OCI-LY1 (cell line): ENCODE results near the gene LST1.
A peak's percentile ranks its signal among the peaks of the same experiment; 100 is the strongest.

Experiments
- H2AFZ ChIP-seq: fragments of 200-600 bp; sonication (generic), shearing (Covaris generic); 2 replicates; pipeline ENCODE4 v1.6.0; 2014; ENCODE audit warnings: antibody characterized with exemption, mild to moderate bottlenecking, low read length
- H3F3A ChIP-seq: fragments of 200-600 bp; sonication (generic), shearing (Covaris generic); 2 replicates; pipeline ENCODE4 v1.6.0; 2014; ENCODE audit warnings: mild to moderate bottlenecking, antibody characterized with exemption, low read length, moderate library complexity; ENCODE audit not compliant: insufficient read depth
- H3K27ac ChIP-seq: fragments of 200-600 bp; sonication (generic); 2 replicates; pipeline ENCODE4 v1.5.1; 2014; ENCODE audit warnings: low read length, mixed run types, mild to moderate bottlenecking, low read depth; ENCODE audit not compliant: poor library complexity, severe bottlenecking
- H3K27me3 ChIP-seq: fragments of 200-600 bp; sonication (generic); 2 replicates; pipeline ENCODE4 v1.6.0; 2014; ENCODE audit warnings: antibody characterized with exemption, mild to moderate bottlenecking, low read length, moderate library complexity; ENCODE audit not compliant: insufficient read depth
- H3K36me3 ChIP-seq: fragments of 200-600 bp; sonication (generic); 2 replicates; pipeline ENCODE4 v1.6.1; 2014; ENCODE audit warnings: mild to moderate bottlenecking, antibody characterized with exemption, low read length, moderate library complexity, mixed read lengths; ENCODE audit not compliant: insufficient read depth
- H3K4me1 ChIP-seq: fragments of 200-600 bp; sonication (generic); 2 replicates; pipeline ENCODE4 v1.5.1; 2014; ENCODE audit warnings: mild to moderate bottlenecking, low read length, moderate library complexity; ENCODE audit not compliant: insufficient read depth, severe bottlenecking
- H3K4me2 ChIP-seq: fragments of 200-600 bp; sonication (generic), shearing (Covaris generic); 2 replicates; pipeline ENCODE4 v1.6.1; 2014; ENCODE audit warnings: low read length
- H3K4me3 ChIP-seq: fragments of 200-600 bp; sonication (generic); 2 replicates; pipeline ENCODE4 v1.5.1; 2014; ENCODE audit warnings: low read length, low read depth, mild to moderate bottlenecking, mixed read lengths; ENCODE audit not compliant: poor library complexity, severe bottlenecking
- H3K79me2 ChIP-seq: fragments of 200-600 bp; shearing (Covaris generic); 2 replicates; pipeline ENCODE4 v1.6.1; 2016; ENCODE audit warnings: mixed run types, low read length, mixed read lengths; ENCODE audit not compliant: insufficient read depth
- H3K9ac ChIP-seq: fragments of 200-600 bp; sonication (generic), shearing (Covaris generic); 2 replicates; pipeline ENCODE4 v1.6.1; 2014; ENCODE audit warnings: mild to moderate bottlenecking, low read length, mixed read lengths
- H3K9me2 ChIP-seq: fragments of 200-600 bp; sonication (generic), shearing (Covaris generic); 2 replicates; pipeline ENCODE4 v1.6.1; 2014; ENCODE audit warnings: low read depth, mild to moderate bottlenecking, low read length, mixed read lengths
- H3K9me3 ChIP-seq: fragments of 200-600 bp; shearing (Covaris generic); 2 replicates; pipeline ENCODE4 v1.6.1; 2014; ENCODE audit warnings: low read length, mixed read lengths
- H4K20me1 ChIP-seq: fragments of 200-600 bp; sonication (generic), shearing (Covaris generic); 2 replicates; pipeline ENCODE4 v1.6.0; 2016; ENCODE audit warnings: mild to moderate bottlenecking, low read length; ENCODE audit not compliant: insufficient read depth
- CTCF ChIP-seq: fragments of 200-600 bp; sonication (generic), shearing (Covaris generic); IDR thresholded peaks from 2 replicates; pipeline ENCODE4 v1.5.1; 2017; ENCODE audit warnings: mild to moderate bottlenecking, antibody characterized with exemption, low read length, moderate library complexity, mixed read lengths
- EZH2 ChIP-seq: fragments of 200-600 bp; sonication (generic), shearing (Covaris generic); IDR thresholded peaks from 2 replicates; pipeline ENCODE4 v1.8.0; 2017; ENCODE audit warnings: borderline replicate concordance, mixed run types, mild to moderate bottlenecking, antibody characterized with exemption, low read length, moderate library complexity, mixed read lengths

Gene LST1

DNA sequence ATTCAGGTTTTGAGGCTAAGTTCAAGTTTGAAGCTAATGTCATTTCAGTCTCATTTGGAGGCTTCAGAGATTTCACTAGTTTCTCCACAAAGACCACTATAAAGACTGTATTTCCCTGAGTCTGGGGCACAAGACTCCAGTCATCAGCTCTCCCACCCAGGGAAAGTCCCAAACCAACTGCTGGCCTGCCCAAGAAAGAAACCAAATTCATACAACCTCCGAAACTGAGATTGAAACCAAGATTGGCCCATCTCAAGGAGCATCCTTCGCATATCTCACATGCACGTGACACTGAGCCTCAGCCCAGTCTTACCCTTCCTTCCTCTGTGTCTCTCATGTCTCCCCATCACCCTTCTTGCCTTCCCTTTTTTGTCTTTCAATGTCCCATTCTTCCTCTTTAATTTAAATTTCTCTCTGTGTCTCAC, 17.5 kb upstream of the LST1 start:
- Histone ChIP-seq H3K4me2 (0 out of 2 replicates have a peak overlapping the region, but pooled peaks have one; percentile 18), H3K9me2 (no peaks in the 10 kb centered on the region), H4K20me1 (no peaks in the 10 kb centered on the region), H3K27ac (no peak overlapping the region), H3K27me3 (no peaks in the 10 kb centered on the region), H3K4me3 (no peak overlapping the region), H3K4me1 (peaks cover 49% of the 10 kb centered on the region), H3F3A (no peaks in the 10 kb centered on the region), H3K79me2 (no peaks in the 10 kb centered on the region), H3K9ac (no peak overlapping the region), H2AFZ (no peak overlapping the region), H3K9me3 (no peaks in the 10 kb centered on the region), H3K36me3 (no peaks in the 10 kb centered on the region)
- TF ChIP-seq EZH2 (no peak), CTCF (no peak)

- Histone ChIP-seq H3K9me3 (no peaks in the 10 kb centered on the region), H3F3A (no peaks in the 10 kb centered on the region), H3K4me1 (peaks cover 52% of the 10 kb centered on the region), H3K36me3 (no peaks in the 10 kb centered on the region), H3K9me2 (no peaks in the 10 kb centered on the region), H3K4me2 (peak overlapping the region; percentile 10; the same call in 1 of the 2 replicates), H2AFZ (no peak overlapping the region), H3K27ac (no peak overlapping the region), H3K4me3 (no peak overlapping the region), H3K79me2 (no peaks in the 10 kb centered on the region), H3K27me3 (no peaks in the 10 kb centered on the region), H4K20me1 (no peaks in the 10 kb centered on the region), H3K9ac (no peak overlapping the region)
- TF ChIP-seq EZH2 = no peak
- no peak for TF ChIP-seq CTCF
Measured at GRCh38 chr6:31569861-31570536, 16.1 kb upstream of the LST1 start.

DNA sequence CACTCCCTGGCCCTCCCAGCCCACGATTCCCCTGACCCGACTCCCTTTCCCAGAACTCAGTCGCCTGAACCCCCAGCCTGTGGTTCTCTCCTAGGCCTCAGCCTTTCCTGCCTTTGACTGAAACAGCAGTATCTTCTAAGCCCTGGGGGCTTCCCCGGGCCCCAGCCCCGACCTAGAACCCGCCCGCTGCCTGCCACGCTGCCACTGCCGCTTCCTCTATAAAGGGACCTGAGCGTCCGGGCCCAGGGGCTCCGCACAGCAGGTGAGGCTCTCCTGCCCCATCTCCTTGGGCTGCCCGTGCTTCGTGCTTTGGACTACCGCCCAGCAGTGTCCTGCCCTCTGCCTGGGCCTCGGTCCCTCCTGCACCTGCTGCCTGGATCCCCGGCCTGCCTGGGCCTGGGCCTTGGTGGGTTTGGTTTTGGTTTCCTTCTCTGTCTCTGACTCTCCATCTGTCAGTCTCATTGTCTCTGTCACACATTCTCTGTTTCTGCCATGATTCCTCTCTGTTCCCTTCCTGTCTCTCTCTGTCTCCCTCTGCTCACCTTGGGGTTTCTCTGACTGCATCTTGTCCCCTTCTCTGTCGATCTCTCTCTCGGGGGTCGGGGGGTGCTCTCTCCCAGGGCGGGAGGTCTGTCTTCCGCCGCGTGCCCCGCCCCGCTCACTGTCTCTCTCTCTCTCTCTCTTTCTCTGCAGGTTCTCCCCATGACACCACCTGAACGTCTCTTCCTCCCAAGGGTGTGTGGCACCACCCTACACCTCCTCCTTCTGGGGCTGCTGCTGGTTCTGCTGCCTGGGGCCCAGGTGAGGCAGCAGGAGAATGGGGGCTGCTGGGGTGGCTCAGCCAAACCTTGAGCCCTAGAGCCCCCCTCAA, 13.8 kb upstream of the LST1 start, which contains the start of gene LTA:
Gene LTA (plus strand): TSS at position 249 of the 871 bp plus-strand sequence. CDS start 454 bp downstream, at position 703.
- Histone ChIP-seq H3K27ac (peak within 1 kb of the TSS; percentile 54), H3K4me3 (peak within 1 kb of the TSS; percentile 57), H3K9me2 (no peaks in the 10 kb centered on the region), H3K36me3 (no peaks in the 10 kb centered on the region), H3F3A (no peaks in the 10 kb centered on the region), H4K20me1 (no peaks in the 10 kb centered on the region), H3K9ac (peak within 1 kb of the TSS; percentile 67), H3K4me2 (peak within 1 kb of the TSS; percentile 66), H3K9me3 (no peaks in the 10 kb centered on the region), H3K4me1 (peaks cover 73% of the 10 kb centered on the region), H2AFZ (no peak within 1 kb of the TSS; the same call in 1 of the 2 replicates), H3K27me3 (no peaks in the 10 kb centered on the region), H3K79me2 (no peaks in the 10 kb centered on the region)
- TF ChIP-seq CTCF = no peak; the same call in 1 of the 2 replicates
